HepG2 (cell line): ENCODE data around the gene ZNF655. TPM values are rescaled to one million over a fixed set of nuclear protein-coding genes. Genes with fewer than 3 reads are reported as not detected.

Experiments used
- HDAC2 ChIP-seq: sonication (generic); formaldehyde crosslinking; IDR thresholded peaks from 2 replicates; pipeline ENCODE4 v1.4.0; 2020; ENCODE audit warnings: missing genetic modification reagents
- JDP2 ChIP-seq: sonication (generic); formaldehyde crosslinking; IDR thresholded peaks from 2 replicates; pipeline ENCODE4 v1.8.1; 2022; ENCODE audit warnings: missing genetic modification reagents, borderline replicate concordance
- MAF1 ChIP-seq: sonication (generic); formaldehyde crosslinking; IDR thresholded peaks from 2 replicates; pipeline ENCODE4 v1.5.0; 2020; ENCODE audit warnings: missing genetic modification reagents, borderline replicate concordance
- ZBTB40 ChIP-seq, 2 experiments: fragments of 450-650 bp in 1 of 2; sonication (generic) in 1 of 2; formaldehyde crosslinking in 1 of 2; IDR thresholded peaks; 2 replicates each; pipeline versions ENCODE4 v1.6.1 to v1.8.0; 2016 to 2022; ENCODE audit warnings: antibody characterized with exemption in 1 of 2, mild to moderate bottlenecking in 1 of 2, missing genetic modification reagents in 1 of 2
- ZBTB43 ChIP-seq: sonication (generic); formaldehyde crosslinking; conservative IDR thresholded peaks from 2 replicates; pipeline ENCODE4 v1.4.0; 2020; ENCODE audit warnings: missing genetic modification reagents
- ZC3H4 ChIP-seq: sonication (generic); formaldehyde crosslinking; IDR thresholded peaks from 2 replicates; pipeline ENCODE4 v1.4.0; 2020; ENCODE audit warnings: missing genetic modification reagents, borderline replicate concordance
- ZFP1 ChIP-seq: IDR thresholded peaks from 2 replicates; pipeline ENCODE4 v1.6.1; 2016
- ZNF382 ChIP-seq: sonication (generic); formaldehyde crosslinking; IDR thresholded peaks from 2 replicates; pipeline ENCODE4 v1.5.0; 2020; ENCODE audit warnings: missing genetic modification reagents, mild to moderate bottlenecking, borderline replicate concordance
- ZNF609 ChIP-seq: sonication (generic); formaldehyde crosslinking; IDR thresholded peaks from 2 replicates; pipeline ENCODE4 v1.4.0; 2020; ENCODE audit warnings: mild to moderate bottlenecking, missing genetic modification reagents, borderline replicate concordance
- ZSCAN20 ChIP-seq: sonication (generic); formaldehyde crosslinking; IDR thresholded peaks from 2 replicates; pipeline ENCODE4 v1.4.0; 2020; ENCODE audit warnings: missing genetic modification reagents, mild to moderate bottlenecking, borderline replicate concordance
- polyA plus RNA-seq, 8 experiments: library from polyadenylated mRNA; depleted of rRNA in 3 of 8; stranded (reverse) in 7 of 8; unstranded in 1 of 8; fragments of >200 nt; fragmentation: Illumina TruSeq in 4 of 8; extraction: Trizol in 4 of 8; gene quantifications; 2 replicates each; pipeline versions ENCODE4 v1.2.1 to v1.2.3, GENCODE V29; 2011 to 2016; ENCODE audit warnings: low read depth in 4 of 8, missing spikeins in 1 of 8, mixed read lengths in 1 of 8; ENCODE audit not compliant: insufficient read depth in 1 of 8
- total RNA-seq, 5 experiments: library from RNA; depleted of rRNA; stranded (reverse); fragments of >200 nt; fragmentation: Illumina TruSeq; extraction: Trizol; gene quantifications; 2 replicates each; pipeline ENCODE4 v1.2.3, GENCODE V29; 2016; ENCODE audit warnings: low read depth in 1 of 5

ZNF655 gene
- total and polyA plus RNA-seq, 2 of the 13 experiments (the other 11 are each of a cell fraction or from before 2014, with no cell fraction given) = 53.4 to 75.6 TPM

- TF ChIP-seq JDP2 (CRISPR knock-in tag) (no peak), ZNF609 (CRISPR knock-in tag) (peak; percentile 43; the same call in 1 of the 2 replicates), ZSCAN20 (CRISPR knock-in tag) (peak; percentile 72; the same call in 1 of the 2 replicates), ZNF382 (CRISPR knock-in tag) (no peak), MAF1 (CRISPR knock-in tag) (peak; percentile 55; the same call in 1 of the 2 replicates), ZBTB40 (IDR thresholded peaks at IDR 0.05) (peak; percentile 68), ZBTB40 (CRISPR knock-in tag; IDR thresholded peaks at IDR 0.05) (peak; percentile 85), ZBTB43 (CRISPR knock-in tag) (peak; percentile 81), ZC3H4 (CRISPR knock-in tag) (no peak), HDAC2 (peak; percentile 79), ZFP1 (CRISPR knock-in tag) (peak; percentile 81; the same call in 1 of the 2 replicates)
These were observed 58.1 kb downstream of the ZNF655 start, which contains the start of gene ZSCAN25 (continued) for GRCh38 chr7:99616359-99617191.
